HepG2 (cell line): ENCODE data around the gene ECPAS.
"Not testable (repeated sequence)": the region's sequence is repeated elsewhere in the genome, so short reads cannot be mapped to it uniquely, and the experiment has no call there.

Source experiments
- CBX5 ChIP-seq: sonication (generic); formaldehyde crosslinking; IDR thresholded peaks from 2 replicates; pipeline ENCODE4 v1.4.0; 2020; ENCODE audit warnings: missing genetic modification reagents, borderline replicate concordance
- FOXK2 ChIP-seq: fragments of 450-650 bp; IDR thresholded peaks from 2 replicates; pipeline ENCODE4 v1.6.1; 2016
- GABPB1 ChIP-seq: IDR thresholded peaks from 2 replicates; pipeline ENCODE4 v1.6.1; 2016; ENCODE audit warnings: mild to moderate bottlenecking, missing genetic modification reagents, moderate library complexity, missing compliant biosample characterization
- MXI1 ChIP-seq: IDR thresholded peaks from 3 replicates; pipeline ENCODE4 v1.6.1; 2012; ENCODE audit warnings: low read depth, low read length, inconsistent platforms, borderline replicate concordance
- MYNN ChIP-seq: sonication (generic); formaldehyde crosslinking; IDR thresholded peaks from 2 replicates; pipeline ENCODE4 v1.4.0; 2020; ENCODE audit warnings: mild to moderate bottlenecking, low read depth, missing genetic modification reagents
- POLR2A ChIP-seq, 2 experiments: IDR thresholded peaks; 2 replicates each; pipeline ENCODE4 v1.6.1; 2011; ENCODE audit warnings: low read depth in 2 of 2, low read length in 2 of 2, mild to moderate bottlenecking in 1 of 2, moderate library complexity in 1 of 2; ENCODE audit not compliant: insufficient read depth in 1 of 2
- PPARG ChIP-seq: conservative IDR thresholded peaks from 2 replicates; pipeline ENCODE4 v1.6.1; 2016; ENCODE audit warnings: missing biosample characterization, missing genetic modification reagents
- SAFB2 ChIP-seq: sonication (generic); formaldehyde crosslinking; IDR thresholded peaks from 2 replicates; pipeline ENCODE4 v1.5.1; 2020; ENCODE audit warnings: missing genetic modification reagents, low read depth, mild to moderate bottlenecking, borderline replicate concordance
- SMC3 ChIP-seq: IDR thresholded peaks from 2 replicates; pipeline ENCODE4 v1.6.1; 2011; ENCODE audit warnings: low read length, improper control_type of control experiment
- ZFP62 ChIP-seq: sonication (generic); formaldehyde crosslinking; IDR thresholded peaks from 2 replicates; pipeline ENCODE4 v1.4.0; 2020; ENCODE audit warnings: missing genetic modification reagents
- ZNF83 ChIP-seq: sonication (generic); formaldehyde crosslinking; IDR thresholded peaks from 2 replicates; pipeline ENCODE4 v1.4.0; 2020; ENCODE audit warnings: missing genetic modification reagents, mild to moderate bottlenecking, borderline replicate concordance
- TF ChIP-seq, protein P1 (sequence below): sonication (generic); formaldehyde crosslinking; IDR thresholded peaks from 2 replicates; pipeline ENCODE4 v1.5.0; 2020; ENCODE audit warnings: mild to moderate bottlenecking, missing genetic modification reagents, moderate library complexity
- TF ChIP-seq, protein P2 (sequence below): sonication (generic); formaldehyde crosslinking; IDR thresholded peaks from 2 replicates; pipeline ENCODE4 v1.8.1; 2022; ENCODE audit warnings: mild to moderate bottlenecking, missing genetic modification reagents
- TF ChIP-seq, protein P3 (sequence below): sonication (generic); formaldehyde crosslinking; IDR thresholded peaks from 2 replicates; pipeline ENCODE4 v1.9.0; 2021; ENCODE audit warnings: missing genetic modification reagents, borderline replicate concordance

DNA sequence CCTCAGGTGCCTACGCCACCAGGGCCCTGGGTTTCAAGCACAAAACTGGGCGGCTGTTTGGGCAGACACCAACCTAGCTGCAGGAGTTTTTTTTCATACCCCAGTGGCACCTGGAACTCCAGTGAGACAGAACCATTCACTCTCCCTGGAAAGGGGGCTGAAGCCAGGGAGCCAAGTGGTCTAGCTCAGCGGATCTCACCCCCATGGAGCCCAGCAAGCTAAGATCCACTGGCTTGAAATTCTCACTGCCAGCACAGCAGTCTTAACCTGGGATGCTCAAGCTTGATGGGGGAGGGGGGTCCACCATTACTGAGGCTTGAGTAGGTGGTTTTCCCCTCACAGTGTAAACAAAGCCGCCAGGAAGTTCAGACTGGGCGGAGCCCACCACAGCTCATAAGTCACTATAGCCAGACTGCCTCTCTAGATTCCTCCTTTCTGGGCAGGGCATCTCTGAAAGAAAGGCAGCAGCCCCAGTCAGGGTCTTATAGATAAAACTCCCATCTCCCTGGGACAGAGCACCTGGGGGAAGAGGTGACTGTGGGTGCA is 149.8 kb downstream of the ECPAS start:
- not testable (repeated sequence) for TF ChIP-seq ZFP62 (CRISPR knock-in tag); FOXK2; PPARG (CRISPR knock-in tag); SAFB2 (CRISPR knock-in tag); SMC3; MYNN (CRISPR knock-in tag); ZNF83 (CRISPR knock-in tag); CBX5; MXI1; POLR2A (IDR thresholded peaks at IDR 0.05; ENCODE audit: insufficient read depth in 1 of 2, low read depth in 2 of 2, low read length in 2 of 2); GABPB1 (CRISPR knock-in tag)
- TF ChIP-seq, protein P1, sequence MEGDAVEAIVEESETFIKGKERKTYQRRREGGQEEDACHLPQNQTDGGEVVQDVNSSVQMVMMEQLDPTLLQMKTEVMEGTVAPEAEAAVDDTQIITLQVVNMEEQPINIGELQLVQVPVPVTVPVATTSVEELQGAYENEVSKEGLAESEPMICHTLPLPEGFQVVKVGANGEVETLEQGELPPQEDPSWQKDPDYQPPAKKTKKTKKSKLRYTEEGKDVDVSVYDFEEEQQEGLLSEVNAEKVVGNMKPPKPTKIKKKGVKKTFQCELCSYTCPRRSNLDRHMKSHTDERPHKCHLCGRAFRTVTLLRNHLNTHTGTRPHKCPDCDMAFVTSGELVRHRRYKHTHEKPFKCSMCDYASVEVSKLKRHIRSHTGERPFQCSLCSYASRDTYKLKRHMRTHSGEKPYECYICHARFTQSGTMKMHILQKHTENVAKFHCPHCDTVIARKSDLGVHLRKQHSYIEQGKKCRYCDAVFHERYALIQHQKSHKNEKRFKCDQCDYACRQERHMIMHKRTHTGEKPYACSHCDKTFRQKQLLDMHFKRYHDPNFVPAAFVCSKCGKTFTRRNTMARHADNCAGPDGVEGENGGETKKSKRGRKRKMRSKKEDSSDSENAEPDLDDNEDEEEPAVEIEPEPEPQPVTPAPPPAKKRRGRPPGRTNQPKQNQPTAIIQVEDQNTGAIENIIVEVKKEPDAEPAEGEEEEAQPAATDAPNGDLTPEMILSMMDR (CRISPR knock-in tag) = not testable (repeated sequence)
- TF ChIP-seq, protein P2, sequence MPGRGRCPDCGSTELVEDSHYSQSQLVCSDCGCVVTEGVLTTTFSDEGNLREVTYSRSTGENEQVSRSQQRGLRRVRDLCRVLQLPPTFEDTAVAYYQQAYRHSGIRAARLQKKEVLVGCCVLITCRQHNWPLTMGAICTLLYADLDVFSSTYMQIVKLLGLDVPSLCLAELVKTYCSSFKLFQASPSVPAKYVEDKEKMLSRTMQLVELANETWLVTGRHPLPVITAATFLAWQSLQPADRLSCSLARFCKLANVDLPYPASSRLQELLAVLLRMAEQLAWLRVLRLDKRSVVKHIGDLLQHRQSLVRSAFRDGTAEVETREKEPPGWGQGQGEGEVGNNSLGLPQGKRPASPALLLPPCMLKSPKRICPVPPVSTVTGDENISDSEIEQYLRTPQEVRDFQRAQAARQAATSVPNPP (CRISPR knock-in tag) = not testable (repeated sequence)
- TF ChIP-seq, protein P3, sequence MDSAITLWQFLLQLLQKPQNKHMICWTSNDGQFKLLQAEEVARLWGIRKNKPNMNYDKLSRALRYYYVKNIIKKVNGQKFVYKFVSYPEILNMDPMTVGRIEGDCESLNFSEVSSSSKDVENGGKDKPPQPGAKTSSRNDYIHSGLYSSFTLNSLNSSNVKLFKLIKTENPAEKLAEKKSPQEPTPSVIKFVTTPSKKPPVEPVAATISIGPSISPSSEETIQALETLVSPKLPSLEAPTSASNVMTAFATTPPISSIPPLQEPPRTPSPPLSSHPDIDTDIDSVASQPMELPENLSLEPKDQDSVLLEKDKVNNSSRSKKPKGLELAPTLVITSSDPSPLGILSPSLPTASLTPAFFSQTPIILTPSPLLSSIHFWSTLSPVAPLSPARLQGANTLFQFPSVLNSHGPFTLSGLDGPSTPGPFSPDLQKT = not testable (repeated sequence)
